ENCODE measurements around the gene ANKRD34A. TPM values are rescaled to one million over a fixed set of nuclear protein-coding genes. Genes with fewer than 3 reads are reported as not detected.

Gene ANKRD34A
- total RNA-seq, 1 experiment from 2014 or later, result 2.8 TPM

DNA sequence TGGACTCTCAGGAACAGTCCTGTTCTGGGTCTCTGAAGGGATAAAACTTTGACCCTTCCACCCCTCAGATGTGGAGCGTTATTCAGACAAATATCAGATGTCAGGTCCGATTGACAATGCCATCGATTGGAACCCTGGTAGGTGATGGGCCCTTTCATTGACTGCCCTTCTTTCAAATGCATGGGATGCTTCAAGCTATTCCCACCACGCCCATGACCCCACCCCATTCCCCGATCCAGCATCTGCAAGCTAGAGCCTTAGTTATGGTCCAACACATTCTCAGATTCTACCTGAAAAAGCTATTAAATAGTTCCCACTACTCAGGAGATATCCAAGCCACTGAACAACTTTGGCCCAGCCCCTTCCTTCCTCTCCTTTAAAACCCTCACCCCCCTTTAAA lies 12.6 kb upstream of the ANKRD34A start:
- Histone ChIP-seq H2AFZ (ENCODE audit: low read length) (peak overlapping the region; percentile 75), H3K9ac (ENCODE audit: low read length) (no peak overlapping the region), H3K9me2 (replicated peaks; ENCODE audit: low read length) (no peaks in the 10 kb centered on the region), H3F3A (ENCODE audit: low read length, unreplicated experiment) (no peaks in the 10 kb centered on the region), H3K4me3 (ENCODE audit: low read length) (no peak overlapping the region), H3K27me3 (ENCODE audit: low read length) (no peaks in the 10 kb centered on the region), H3K27ac (ENCODE audit: low read length) (no peak overlapping the region), H4K20me1 (ENCODE audit: low read length) (no peaks in the 10 kb centered on the region), H3K4me2 (ENCODE audit: low read length) (peak overlapping the region; percentile 60), H3K9me3 (ENCODE audit: low read length) (no peaks in the 10 kb centered on the region), H3K4me1 (ENCODE audit: insufficient read depth, low read length) (peaks cover 35% of the 10 kb centered on the region), H3K36me3 (ENCODE audit: low read depth, low read length) (no peaks in the 10 kb centered on the region), H3K79me2 (ENCODE audit: low read length) (no peaks in the 10 kb centered on the region)
- ChIA-PET CTCF (interaction anchor here (0.6 to 3.0 kb wide), 4 partner anchors 19 to 86 kb away, joined by 3 to 34 read pairs (median 8); partner anchors contain the start of gene LIX1L), POLR2A (ENCODE audit: unreplicated experiment) (no interaction called here)
- TF ChIP-seq, protein P1, sequence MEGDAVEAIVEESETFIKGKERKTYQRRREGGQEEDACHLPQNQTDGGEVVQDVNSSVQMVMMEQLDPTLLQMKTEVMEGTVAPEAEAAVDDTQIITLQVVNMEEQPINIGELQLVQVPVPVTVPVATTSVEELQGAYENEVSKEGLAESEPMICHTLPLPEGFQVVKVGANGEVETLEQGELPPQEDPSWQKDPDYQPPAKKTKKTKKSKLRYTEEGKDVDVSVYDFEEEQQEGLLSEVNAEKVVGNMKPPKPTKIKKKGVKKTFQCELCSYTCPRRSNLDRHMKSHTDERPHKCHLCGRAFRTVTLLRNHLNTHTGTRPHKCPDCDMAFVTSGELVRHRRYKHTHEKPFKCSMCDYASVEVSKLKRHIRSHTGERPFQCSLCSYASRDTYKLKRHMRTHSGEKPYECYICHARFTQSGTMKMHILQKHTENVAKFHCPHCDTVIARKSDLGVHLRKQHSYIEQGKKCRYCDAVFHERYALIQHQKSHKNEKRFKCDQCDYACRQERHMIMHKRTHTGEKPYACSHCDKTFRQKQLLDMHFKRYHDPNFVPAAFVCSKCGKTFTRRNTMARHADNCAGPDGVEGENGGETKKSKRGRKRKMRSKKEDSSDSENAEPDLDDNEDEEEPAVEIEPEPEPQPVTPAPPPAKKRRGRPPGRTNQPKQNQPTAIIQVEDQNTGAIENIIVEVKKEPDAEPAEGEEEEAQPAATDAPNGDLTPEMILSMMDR (conservative IDR thresholded peaks at IDR 0.05; ENCODE audit: low read depth, low read length), result no peak
- DNase-seq (no peak), ATAC-seq (no peak)
- intact Hi-C loops (cut with micrococcal nuclease), result loop anchor here (1.0 kb wide), 2 partner anchors 30 to 36 kb away; no protein-coding TSS in a partner anchor
- BruUV-seq (replicated peaks), result no TSS peak

DNA sequence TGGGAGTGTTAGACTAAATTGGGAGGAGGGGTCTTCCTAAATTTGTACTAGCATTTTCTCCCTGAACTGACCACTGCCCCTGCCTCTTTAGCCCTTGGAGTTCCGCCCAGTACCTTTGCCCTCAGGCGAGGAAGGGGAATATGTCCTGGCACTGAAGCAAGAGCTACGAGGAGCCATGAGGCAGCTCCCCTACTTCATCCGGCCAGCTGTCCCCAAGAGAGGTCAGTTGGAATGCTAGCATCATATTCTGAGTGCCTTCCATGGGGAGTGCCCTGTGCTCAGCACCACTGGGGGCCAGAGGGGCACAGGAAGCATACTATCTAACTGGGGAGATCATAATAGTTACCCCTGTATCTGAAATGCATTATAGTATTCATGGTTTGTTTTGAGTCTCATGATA lies 10.8 kb upstream of the ANKRD34A start:
- ChIA-PET CTCF (no interaction called here), POLR2A (ENCODE audit: unreplicated experiment) (interaction anchor here (0.6 kb wide), 1 partner anchor 32 kb away, joined by 4 read pairs; no protein-coding TSS in a partner anchor)
- DNase-seq, result no peak
- Histone ChIP-seq H3K27me3 (ENCODE audit: low read length) (no peaks in the 10 kb centered on the region), H3K9me2 (replicated peaks; ENCODE audit: low read length) (no peaks in the 10 kb centered on the region), H3F3A (ENCODE audit: low read length, unreplicated experiment) (no peaks in the 10 kb centered on the region), H3K4me1 (ENCODE audit: insufficient read depth, low read length) (peaks cover 29% of the 10 kb centered on the region), H2AFZ (ENCODE audit: low read length) (no peak overlapping the region), H3K9ac (ENCODE audit: low read length) (no peak overlapping the region), H3K79me2 (ENCODE audit: low read length) (no peaks in the 10 kb centered on the region), H3K4me2 (ENCODE audit: low read length) (no peak overlapping the region), H3K36me3 (ENCODE audit: low read depth, low read length) (no peaks in the 10 kb centered on the region), H3K27ac (ENCODE audit: low read length) (no peak overlapping the region), H3K4me3 (ENCODE audit: low read length) (no peak overlapping the region), H4K20me1 (ENCODE audit: low read length) (no peaks in the 10 kb centered on the region), H3K9me3 (ENCODE audit: low read length) (no peaks in the 10 kb centered on the region)
- ATAC-seq, result no peak
- no peak for TF ChIP-seq EZH2 (IDR thresholded peaks at IDR 0.05; ENCODE audit: low read length, unreplicated experiment)
- TF ChIP-seq, protein P1 (conservative IDR thresholded peaks at IDR 0.05; ENCODE audit: low read depth, low read length), result no peak
- no peak for TF ChIP-seq EZH2phosphoT487 (IDR thresholded peaks at IDR 0.05; ENCODE audit: borderline replicate concordance, low read length)
- intact Hi-C loops (cut with micrococcal nuclease), result loop anchor here (2.0 kb wide), 1 partner anchor 16 kb away; the partner anchor contains the start of gene LIX1L
- no TSS peak for BruUV-seq (replicated peaks)

DNA sequence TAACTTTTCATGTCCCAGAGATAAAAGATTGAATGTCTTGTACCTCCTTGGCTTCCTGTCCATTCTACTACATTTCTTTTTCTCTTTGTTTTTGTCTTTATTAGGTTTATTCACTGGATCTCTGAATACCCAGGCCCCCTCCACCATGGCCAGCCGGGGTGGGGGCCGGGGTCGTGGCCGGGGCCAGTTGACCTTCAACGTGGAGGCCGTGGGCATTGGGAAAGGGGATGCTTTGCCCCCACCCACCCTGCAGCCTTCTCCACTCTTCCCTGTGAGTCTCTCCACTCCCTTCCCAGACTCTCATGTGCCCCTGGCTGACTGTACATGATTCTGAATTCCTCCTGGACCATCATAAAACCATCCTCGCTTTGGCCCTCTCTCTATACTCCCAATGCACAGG lies 10.3 kb upstream of the ANKRD34A start:
- TF ChIP-seq, protein P1 (conservative IDR thresholded peaks at IDR 0.05; ENCODE audit: low read depth, low read length), result no peak
- Histone ChIP-seq H3K9me3 (ENCODE audit: low read length) (no peaks in the 10 kb centered on the region), H3K9me2 (replicated peaks; ENCODE audit: low read length) (no peaks in the 10 kb centered on the region), H3K27ac (ENCODE audit: low read length) (no peak overlapping the region), H3K4me3 (ENCODE audit: low read length) (no peak overlapping the region), H3K27me3 (ENCODE audit: low read length) (no peaks in the 10 kb centered on the region), H3K4me2 (ENCODE audit: low read length) (no peak overlapping the region), H3F3A (ENCODE audit: low read length, unreplicated experiment) (no peaks in the 10 kb centered on the region), H3K79me2 (ENCODE audit: low read length) (no peaks in the 10 kb centered on the region), H2AFZ (ENCODE audit: low read length) (no peak overlapping the region), H4K20me1 (ENCODE audit: low read length) (no peaks in the 10 kb centered on the region), H3K4me1 (ENCODE audit: insufficient read depth, low read length) (peaks cover 24% of the 10 kb centered on the region), H3K9ac (ENCODE audit: low read length) (no peak overlapping the region), H3K36me3 (ENCODE audit: low read depth, low read length) (no peaks in the 10 kb centered on the region)
- ChIA-PET POLR2A (ENCODE audit: unreplicated experiment) (interaction anchor here (0.6 kb wide), 1 partner anchor 33 kb away, joined by 4 read pairs; no protein-coding TSS in a partner anchor), CTCF (no interaction called here)
- DNase-seq, result no peak
- no TSS peak for BruUV-seq (replicated peaks)
- intact Hi-C loops (cut with micrococcal nuclease), result loop anchor here (2.0 kb wide), 1 partner anchor 16 kb away; the partner anchor contains the start of gene LIX1L
- ATAC-seq, result no peak
